Measurements from ENCODE around the gene ELMO1. TPM values are rescaled to one million over a fixed set of nuclear protein-coding genes. Genes with fewer than 3 reads are reported as not detected.

The ELMO1 gene
- total and polyA plus RNA-seq, 11 donors: 6.9 to 38.6 (median 14.7) TPM

DNA sequence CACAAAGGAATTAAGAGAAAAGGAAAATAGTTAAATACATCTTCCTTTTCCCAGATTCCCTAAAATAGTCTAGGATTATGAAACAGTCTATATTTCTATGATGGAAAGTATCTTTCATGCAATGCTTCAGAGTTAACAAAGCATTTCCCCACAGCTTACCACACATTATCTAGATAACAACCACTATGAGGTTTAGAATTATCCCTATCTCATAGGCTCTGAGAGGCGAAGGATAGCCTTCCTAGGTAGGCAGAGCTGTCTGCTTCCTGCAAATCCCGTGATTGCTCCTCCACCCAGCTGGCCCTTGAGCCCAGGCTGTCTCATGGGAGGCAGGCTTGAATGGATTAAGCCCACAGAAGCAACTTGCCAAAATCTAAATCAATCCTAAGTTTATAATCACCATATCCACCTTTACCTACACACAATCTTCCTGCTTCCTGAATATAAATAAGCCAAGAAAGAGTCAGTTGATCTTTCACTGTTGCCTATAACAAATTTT, 402.9 kb downstream of the ELMO1 start:
- DNase-seq (no peak), ATAC-seq (no peak)
- no peak for TF ChIP-seq CTCF (IDR thresholded peaks at IDR 0.05)
- no peak for TF ChIP-seq POLR2A (IDR thresholded peaks at IDR 0.05)
- intact Hi-C loops (cut with DNase I): no loop called here
- Histone ChIP-seq H3K4me3 (no peak overlapping the region), H3K4me1 (peaks cover 0 to 29% (median 8%) of the 10 kb centered on the region in 12 donors), H3K27me3 (no peaks in the 10 kb centered on the region), H3K9me3 (no peaks in the 10 kb centered on the region), H3K27ac (peak overlapping the region in 1 of 12 donors; percentile 35), H3K36me3 (no peaks in the 10 kb centered on the region)
- 34 to 48% (median 36%) methylated on average over 2 of the region's 2 CpGs for WGBS, 4 donors

GRCh38 chr7:37041461-37041860, 407.2 kb downstream of the ELMO1 start:
- no peak overlapping the region for H3K4me3 ChIP-seq
- peaks cover 0 to 20% (median 8%) of the 10 kb centered on the region in 12 donors for H3K4me1 ChIP-seq
- no peak for ATAC-seq
- H3K36me3 ChIP-seq: no peaks in the 10 kb centered on the region
- WGBS, 4 donors: 67 to 76% (median 70%) methylated on average over 8 of the region's 8 CpGs
- H3K27ac ChIP-seq: no peak overlapping the region
- peaks cover 0 to 18% (median 10%) of the 10 kb centered on the region in 12 donors for H3K9me3 ChIP-seq
- TF ChIP-seq CTCF (IDR thresholded peaks at IDR 0.05) (no peak), POLR2A (IDR thresholded peaks at IDR 0.05) (no peak)
- intact Hi-C loops (cut with DNase I): no loop called here
- no peak for DNase-seq
- no peaks in the 10 kb centered on the region for H3K27me3 ChIP-seq

DNA sequence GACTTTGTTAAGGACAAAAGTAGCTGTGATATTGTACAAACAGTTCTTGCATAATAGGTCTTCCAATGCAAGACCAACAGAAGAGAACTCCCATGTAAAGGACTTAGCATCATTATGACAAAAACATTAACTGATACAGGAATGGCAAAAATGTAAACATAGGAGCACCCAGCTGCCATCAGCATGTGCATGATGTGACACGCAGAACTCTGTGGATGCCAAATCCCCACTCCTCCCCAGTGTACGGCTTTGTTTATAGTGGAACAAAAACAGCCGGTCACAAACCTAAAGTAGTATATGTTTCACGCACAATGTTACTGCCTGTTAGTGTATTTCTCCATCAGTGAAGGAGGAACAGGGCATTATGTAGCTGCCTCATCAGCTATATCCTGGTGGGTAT, 408.3 kb downstream of the ELMO1 start:
- ATAC-seq: no peak
- 90 to 96% (median 94%) methylated on average over 4 of the region's 4 CpGs for WGBS, 4 donors

More for the DNA sequence above, 408.3 kb downstream of the ELMO1 start:
- H3K4me1 ChIP-seq: peaks cover 0 to 9% (median 0%) of the 10 kb centered on the region in 12 donors
- no peak overlapping the region for H3K4me3 ChIP-seq
- DNase-seq: no peak
- H3K27ac ChIP-seq: no peak overlapping the region
- TF ChIP-seq POLR2A (IDR thresholded peaks at IDR 0.05) (no peak), CTCF (IDR thresholded peaks at IDR 0.05) (no peak)
- H3K36me3 ChIP-seq: no peaks in the 10 kb centered on the region
- peaks cover 0 to 18% (median 10%) of the 10 kb centered on the region in 12 donors for H3K9me3 ChIP-seq
- intact Hi-C loops (cut with DNase I): no loop called here
- H3K27me3 ChIP-seq: no peaks in the 10 kb centered on the region

All from heart left ventricle (tissue), 16 donors.